B cell (primary cell): ENCODE data around the gene SDK2. TPM values are rescaled to one million over a fixed set of nuclear protein-coding genes. Genes with fewer than 3 reads are reported as not detected.

ENCODE experiments used
- ATAC-seq: fragments of 200-7000 bp; cut with Tn5 transposase; one replicate; pipeline ENCODE4 v1.10.0; 2021; ENCODE audit warnings: low read depth, mild to moderate bottlenecking, moderate number of reproducible peaks, moderate library complexity
- CTCF ChIA-PET: fragments of 350-600 bp; sonication (Branson Sonifier 250); formaldehyde crosslinking; loops from one replicate; lab custom pipeline; 2021; ENCODE audit warnings: antibody characterized with exemption, inconsistent platforms; lab: Charles Lee
- POLR2A ChIA-PET: fragments of 350-600 bp; sonication (Branson Sonifier 250); formaldehyde crosslinking; loops from one replicate; lab custom pipeline; 2021; ENCODE audit warnings: antibody characterized with exemption; lab: Charles Lee
- DNase-seq: peaks from one replicate; pipeline ENCODE4 v3.0.0; 2013
- H2AFZ ChIP-seq: 2 replicates; pipeline ENCODE4 v1.6.1; 2012; ENCODE audit warnings: mild to moderate bottlenecking, low read depth, low read length; ENCODE audit not compliant: insufficient read depth, poor library complexity, severe bottlenecking
- H3K27ac ChIP-seq, 2 donors: 1 replicate in 1 of 2; 2 replicates in 1 of 2; pipeline ENCODE4 v1.5.1; 2012 to 2013; ENCODE audit warnings: low read length in 2 of 2, mild to moderate bottlenecking in 2 of 2, moderate library complexity in 1 of 2
- H3K27me3 ChIP-seq, 4 experiments: fragments of 200-600 bp in 1 of 4; sonication (generic) in 1 of 4; replicated peaks in 1 of 4; 1 replicate in 2 of 4; 2 replicates in 2 of 4; pipeline versions ENCODE4 v1.6.1 to v1.7.0; 2013 to 2016; ENCODE audit warnings: low read length in 3 of 4, mild to moderate bottlenecking in 2 of 4, mixed read lengths in 1 of 4, moderate library complexity in 1 of 4; ENCODE audit not compliant: insufficient read depth in 4 of 4, control insufficient read depth in 3 of 4; ENCODE audit errors: control extremely low read depth in 1 of 4
- H3K36me3 ChIP-seq, 2 experiments: replicated peaks in 1 of 2; 1 replicate in 1 of 2; 2 replicates in 1 of 2; pipeline versions ENCODE4 v1.6.1 to v1.7.1; 2013; ENCODE audit warnings: low read length in 1 of 2; ENCODE audit not compliant: insufficient read depth in 2 of 2, control insufficient read depth in 1 of 2; ENCODE audit errors: control extremely low read depth in 1 of 2, extremely low read depth in 1 of 2
- H3K4me1 ChIP-seq, 2 donors: fragments of 200-600 bp in 1 of 2; sonication (generic) in 1 of 2; 1 replicate in 1 of 2; 2 replicates in 1 of 2; pipeline versions ENCODE4 v1.5.1 to v1.6.1; 2013 to 2017; ENCODE audit warnings: low read length in 2 of 2; ENCODE audit not compliant: control insufficient read depth in 2 of 2, insufficient read depth in 2 of 2
- H3K4me2 ChIP-seq: replicated peaks from 2 replicates; pipeline ENCODE3; 2012; ENCODE audit warnings: mild to moderate bottlenecking, low read depth, low read length; ENCODE audit not compliant: poor library complexity, severe bottlenecking
- H3K4me3 ChIP-seq, 5 experiments: fragments of 200-600 bp in 1 of 5; sonication (generic) in 1 of 5; 1 replicate in 3 of 5; 2 replicates in 2 of 5; pipeline versions ENCODE4 v1.5.1 to v1.7.0; 2011 to 2016; ENCODE audit warnings: low read length in 4 of 5, mild to moderate bottlenecking in 4 of 5, low read depth in 2 of 5, control low read depth in 1 of 5, moderate library complexity in 1 of 5; ENCODE audit not compliant: insufficient read depth in 1 of 5; ENCODE audit errors: control extremely low read depth in 1 of 5, extremely low read depth in 1 of 5
- H3K79me2 ChIP-seq: fragments of 200-600 bp; sonication (generic); one replicate; pipeline ENCODE4 v1.6.0; 2016; ENCODE audit warnings: low read length; ENCODE audit not compliant: control insufficient read depth, insufficient read depth
- H3K9ac ChIP-seq: fragments of 200-600 bp; sonication (generic); 2 replicates; pipeline ENCODE4 v1.6.1; 2017; ENCODE audit warnings: mild to moderate bottlenecking, low read length, moderate library complexity
- H3K9me3 ChIP-seq, 3 donors: one replicate each; pipeline versions ENCODE4 v1.6.1 to v1.7.1; 2013; ENCODE audit warnings: low read length in 2 of 3; ENCODE audit not compliant: control insufficient read depth in 2 of 3, insufficient read depth in 1 of 3; ENCODE audit errors: control extremely low read depth in 1 of 3
- H4K20me1 ChIP-seq: 2 replicates; pipeline ENCODE4 v1.6.0; 2012; ENCODE audit warnings: mild to moderate bottlenecking, low read length; ENCODE audit not compliant: insufficient read depth, control insufficient read depth, poor library complexity, severe bottlenecking
- H3K27ac Mint-ChIP-seq: one replicate; pipeline ENCODE4 v1.8.0; 2021; ENCODE audit warnings: mixed read lengths
- H3K27me3 Mint-ChIP-seq: one replicate; pipeline ENCODE4 v1.8.0; 2021; ENCODE audit warnings: mixed read lengths
- H3K4me1 Mint-ChIP-seq: one replicate; pipeline ENCODE4 v1.8.0; 2021; ENCODE audit warnings: mixed read lengths
- H3K4me3 Mint-ChIP-seq: one replicate; pipeline ENCODE4 v1.8.0; 2021; ENCODE audit warnings: mixed read lengths
- H3K9me3 Mint-ChIP-seq: one replicate; pipeline ENCODE4 v1.8.0; 2022; ENCODE audit warnings: mixed read lengths; ENCODE audit not compliant: insufficient read depth
- CTCF ChIP-seq: fragments of 200-600 bp; IDR thresholded peaks from one replicate; pipeline ENCODE4 v1.8.0; 2022; ENCODE audit warnings: antibody characterized with exemption, mild to moderate bottlenecking
- EZH2 ChIP-seq: IDR thresholded peaks from 2 replicates; pipeline ENCODE4 v1.6.1; 2012; ENCODE audit warnings: borderline replicate concordance, low read depth, mild to moderate bottlenecking, moderate library complexity, low read length; ENCODE audit not compliant: insufficient read depth, poor library complexity, severe bottlenecking
- WGBS: methylation state at CpG from one replicate; pipeline ENCODE4 v1.1.5; 2013; ENCODE audit warnings: missing lambda C conversion rate; ENCODE audit not compliant: insufficient coverage; 5-methylcytosine and 5-hydroxymethylcytosine counted together
- intact Hi-C: fragments of 100-400 bp; cut with micrococcal nuclease; formaldehyde crosslinking; loops from one replicate; pipeline ENCODE4 v1.10.0; 2022
- polyA plus RNA-seq: library from polyadenylated mRNA; depleted of rRNA; stranded (reverse); fragments of >200 nt; gene quantifications from 2 replicates; pipeline ENCODE4 v1.2.3, GENCODE V29; 2012
- total RNA-seq, 2 donors: library from RNA; stranded (reverse); fragments of 120-200 nt in 1 of 2; gene quantifications; 1 replicate in 1 of 2; 2 replicates in 1 of 2; pipeline versions ENCODE4 v1.2.3 to v1.2.4, GENCODE V29; 2013 to 2022

SDK2 gene
- total and polyA plus RNA-seq, 2 donors (not counting 1 experiment from before 2014, with no cell fraction given), result 3.2 to 13.0 TPM

GRCh38 chr17:73325527-73325842 lies 318.8 kb downstream of the SDK2 start:
- Mint-ChIP-seq H3K27me3 (peaks cover 18% of the 10 kb centered on the region), H3K4me3 (no peak overlapping the region), H3K27ac (no peak overlapping the region), H3K4me1 (no peaks in the 10 kb centered on the region), H3K9me3 (no peaks in the 10 kb centered on the region)
- ChIA-PET POLR2A (no interaction called here), CTCF (no interaction called here)
- H3K27me3 ChIP-seq, result peaks cover 0 to 2% (median 0%) of the 10 kb centered on the region in 4 experiments
- TF ChIP-seq CTCF (no peak), EZH2 (no peak)
- no peaks in the 10 kb centered on the region for H3K79me2 ChIP-seq
- ATAC-seq (no peak), DNase-seq (no peak)
- WGBS, result 76% methylated on average over 3 of the region's 4 CpGs
- intact Hi-C loops, result no loop called here
- H3K4me2 ChIP-seq, result no peak overlapping the region
- H4K20me1 ChIP-seq, result no peaks in the 10 kb centered on the region
- H3K9ac ChIP-seq, result no peak overlapping the region
- peaks cover 0 to 6% (median 2%) of the 10 kb centered on the region in 3 donors for H3K9me3 ChIP-seq
- H3K36me3 ChIP-seq, result no peaks in the 10 kb centered on the region
- H3K27ac ChIP-seq, result no peak overlapping the region
- H3K4me1 ChIP-seq, result no peaks in the 10 kb centered on the region
- H3K4me3 ChIP-seq, result no peak overlapping the region
- H2AFZ ChIP-seq, result no peak overlapping the region

GRCh38 chr17:73324711-73325526 lies 319.3 kb downstream of the SDK2 start:
- Mint-ChIP-seq H3K4me3 (no peak overlapping the region), H3K4me1 (no peaks in the 10 kb centered on the region), H3K27ac (no peak overlapping the region), H3K9me3 (no peaks in the 10 kb centered on the region), H3K27me3 (peaks cover 18% of the 10 kb centered on the region)
- intact Hi-C loops, result no loop called here
- H4K20me1 ChIP-seq, result no peaks in the 10 kb centered on the region
- no peaks in the 10 kb centered on the region for H3K79me2 ChIP-seq
- no peaks in the 10 kb centered on the region for H3K4me1 ChIP-seq
- no peaks in the 10 kb centered on the region for H3K36me3 ChIP-seq
- H3K27me3 ChIP-seq, result peaks cover 0 to 2% (median 0%) of the 10 kb centered on the region in 4 experiments
- H3K27ac ChIP-seq, result no peak overlapping the region
- H3K4me2 ChIP-seq, result no peak overlapping the region
- CTCF ChIA-PET, result no interaction called here
- peaks cover 0 to 6% (median 2%) of the 10 kb centered on the region in 3 donors for H3K9me3 ChIP-seq
- no peak for DNase-seq
- ATAC-seq, result no peak
- WGBS, result 77% methylated on average over 15 of the region's 17 CpGs
- no peak overlapping the region for H3K9ac ChIP-seq
- TF ChIP-seq EZH2 (no peak), CTCF (no peak)
- no peak overlapping the region for H3K4me3 ChIP-seq
- POLR2A ChIA-PET, result no interaction called here
- no peak overlapping the region for H2AFZ ChIP-seq
